Mesendoderm (in vitro differentiated cells): ENCODE results near the gene HSD11B1.

ENCODE experiments used
- DNase-seq: peaks from one replicate; pipeline ENCODE4 v3.0.0; 2013
- H2AK5ac ChIP-seq: 2 replicates; pipeline ENCODE4 v1.6.1; 2013; ENCODE audit warnings: low read length, inconsistent platforms
- H2BK120ac ChIP-seq: 2 replicates; pipeline ENCODE4 v1.6.1; 2013; ENCODE audit warnings: low read depth, mild to moderate bottlenecking, low read length, moderate library complexity, mixed read lengths
- H2BK15ac ChIP-seq: replicated peaks from 2 replicates; pipeline ENCODE4 v1.6.1; 2013; ENCODE audit warnings: low read depth, mild to moderate bottlenecking, moderate library complexity
- H2BK5ac ChIP-seq: 2 replicates; pipeline ENCODE4 v1.6.1; 2013; ENCODE audit warnings: low read length, inconsistent platforms
- H3K18ac ChIP-seq: 2 replicates; pipeline ENCODE4 v1.6.1; 2013; ENCODE audit warnings: mild to moderate bottlenecking, low read length, mixed read lengths
- H3K23ac ChIP-seq: one replicate; pipeline ENCODE4 v1.6.1; 2013; ENCODE audit warnings: low read length
- H3K27ac ChIP-seq: 2 replicates; pipeline ENCODE4 v1.5.1; 2013; ENCODE audit warnings: low read depth, mild to moderate bottlenecking, inconsistent platforms, low read length, moderate library complexity
- H3K27me3 ChIP-seq: 2 replicates; pipeline ENCODE4 v1.6.1; 2013; ENCODE audit warnings: low read length, control low read depth, mild to moderate bottlenecking, inconsistent platforms; ENCODE audit not compliant: insufficient read depth, poor library complexity
- H3K36me3 ChIP-seq: 2 replicates; pipeline ENCODE4 v1.6.1; 2013; ENCODE audit warnings: low read length, inconsistent platforms; ENCODE audit not compliant: control insufficient read depth, insufficient read depth
- H3K4ac ChIP-seq: one replicate; pipeline ENCODE4 v1.6.1; 2013; ENCODE audit warnings: low read depth, mild to moderate bottlenecking, low read length, moderate library complexity
- H3K4me1 ChIP-seq: 2 replicates; pipeline ENCODE4 v1.6.1; 2013; ENCODE audit warnings: low read depth, low read length, inconsistent platforms; ENCODE audit not compliant: control insufficient read depth
- H3K4me2 ChIP-seq: 2 replicates; pipeline ENCODE4 v1.6.1; 2013; ENCODE audit warnings: low read length
- H3K4me3 ChIP-seq: 2 replicates; pipeline ENCODE4 v1.5.1; 2013; ENCODE audit warnings: mild to moderate bottlenecking, low read length
- H3K56ac ChIP-seq: one replicate; pipeline ENCODE4 v1.6.1; 2013; ENCODE audit warnings: low read length
- H3K79me1 ChIP-seq: 2 replicates; pipeline ENCODE4 v1.6.1; 2013; ENCODE audit warnings: low read length, inconsistent platforms
- H3K79me2 ChIP-seq: 2 replicates; pipeline ENCODE4 v1.6.1; 2013; ENCODE audit warnings: mild to moderate bottlenecking, low read length; ENCODE audit not compliant: control insufficient read depth, insufficient read depth
- H3K9ac ChIP-seq: 2 replicates; pipeline ENCODE4 v1.6.1; 2013; ENCODE audit warnings: low read length, inconsistent platforms
- H4K5ac ChIP-seq: one replicate; pipeline ENCODE4 v1.6.1; 2013; ENCODE audit warnings: low read length
- H4K8ac ChIP-seq: one replicate; pipeline ENCODE4 v1.6.1; 2013; ENCODE audit warnings: low read depth, mild to moderate bottlenecking, control low read depth, low read length, moderate library complexity
- WGBS: extraction: QIAGEN DNeasy Blood & Tissue Kit; methylation state at CpG from one replicate; pipeline ENCODE4 v1.1.7; 2013; ENCODE audit warnings: low lambda C conversion rate, missing lambda C conversion rate; ENCODE audit not compliant: insufficient coverage; ENCODE audit errors: extremely low coverage; 5-methylcytosine and 5-hydroxymethylcytosine counted together

HSD11B1 gene

DNA sequence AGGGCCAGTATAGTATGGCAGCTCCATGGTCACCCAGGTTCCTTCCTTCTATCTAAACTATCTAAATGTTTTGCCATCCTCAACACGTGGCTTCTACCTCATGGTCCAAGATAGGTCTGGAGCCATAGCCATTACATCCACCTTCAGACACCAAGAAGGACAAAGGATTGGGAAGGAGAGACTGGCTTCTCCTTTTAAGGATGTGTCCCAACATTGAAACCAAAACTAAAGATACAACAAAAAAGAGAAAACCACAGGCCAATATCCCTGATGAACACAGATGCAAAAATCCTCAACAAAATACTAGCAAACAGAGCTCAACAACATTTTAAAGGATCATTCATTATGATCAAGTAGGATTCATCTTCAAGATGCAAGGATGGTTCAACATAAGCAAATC, 24.8 kb downstream of the HSD11B1 start:
- WGBS, result no CpG with 5 or more reads among the region's 1 CpG
- Histone ChIP-seq H3K79me2 (no peaks in the 10 kb centered on the region), H3K27ac (no peak overlapping the region), H3K56ac (no peak overlapping the region), H3K4me3 (no peak overlapping the region), H3K23ac (no peak overlapping the region), H2BK5ac (no peak overlapping the region), H3K4me2 (no peak overlapping the region), H3K4me1 (no peaks in the 10 kb centered on the region), H3K9ac (no peak overlapping the region), H4K8ac (no peak overlapping the region), H3K4ac (no peak overlapping the region), H2AK5ac (no peak overlapping the region), H2BK15ac (no peak overlapping the region), H3K18ac (no peak overlapping the region), H3K36me3 (no peaks in the 10 kb centered on the region), H2BK120ac (no peak overlapping the region), H3K79me1 (no peaks in the 10 kb centered on the region), H4K5ac (no peak overlapping the region), H3K27me3 (no peaks in the 10 kb centered on the region)
- no peak for DNase-seq

GRCh38 chr1:209732725-209733124, 28.1 kb downstream of the HSD11B1 start:
- no CpG with 5 or more reads among the region's 1 CpG for WGBS

DNA sequence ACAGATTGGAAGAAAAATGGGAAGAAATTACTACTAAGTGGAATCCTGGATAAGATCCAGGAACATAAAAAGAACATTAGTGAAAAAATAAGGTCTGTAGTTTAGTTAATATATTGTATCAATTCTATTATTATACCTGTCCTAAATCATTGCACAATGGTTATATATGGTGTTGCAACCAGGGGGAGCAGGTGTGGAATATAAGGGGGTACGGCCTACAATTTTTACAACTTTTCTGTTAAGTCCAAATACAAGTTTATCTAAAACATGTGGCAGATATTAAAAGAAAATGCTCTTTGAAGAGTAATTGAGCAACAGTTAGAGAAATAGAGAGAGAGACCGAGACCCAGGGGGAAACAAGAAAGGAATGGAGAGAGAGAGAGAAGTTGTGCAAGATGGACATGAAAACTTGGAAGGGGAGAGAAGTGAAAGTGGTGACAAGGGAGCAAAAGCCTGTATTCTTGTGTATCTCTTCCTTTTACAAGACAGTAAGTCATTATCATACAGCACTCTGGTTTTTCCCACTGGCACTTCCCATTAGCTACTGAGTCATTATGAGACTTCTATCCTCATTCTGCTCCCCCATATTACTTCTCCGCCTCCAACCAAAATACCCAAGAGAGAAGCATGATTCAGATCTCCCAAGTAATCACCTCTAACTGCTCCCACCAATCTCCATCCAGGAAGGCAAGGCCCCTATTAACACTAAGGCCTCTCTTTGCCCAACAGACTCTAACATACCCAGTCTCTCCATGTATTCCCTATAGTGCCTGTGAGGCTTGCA, 29.0 kb downstream of the HSD11B1 start:
- H3K4me2 ChIP-seq, result no peak overlapping the region
- no peaks in the 10 kb centered on the region for H3K27me3 ChIP-seq
- DNase-seq, result no peak
- no peaks in the 10 kb centered on the region for H3K79me1 ChIP-seq
- H3K4me1 ChIP-seq, result no peaks in the 10 kb centered on the region
- H3K4ac ChIP-seq, result no peak overlapping the region
- H3K79me2 ChIP-seq, result no peaks in the 10 kb centered on the region
- H2BK120ac ChIP-seq, result no peak overlapping the region
- no peaks in the 10 kb centered on the region for H3K36me3 ChIP-seq
- H3K56ac ChIP-seq, result no peak overlapping the region
- H3K4me3 ChIP-seq, result no peak overlapping the region
- no CpG with 5 or more reads among the region's 3 CpGs for WGBS
- no peak overlapping the region for H2BK15ac ChIP-seq
- H4K5ac ChIP-seq, result no peak overlapping the region
- no peak overlapping the region for H3K27ac ChIP-seq
- H3K18ac ChIP-seq, result no peak overlapping the region
- H2BK5ac ChIP-seq, result no peak overlapping the region
- no peak overlapping the region for H2AK5ac ChIP-seq
- no peak overlapping the region for H3K9ac ChIP-seq
- no peak overlapping the region for H3K23ac ChIP-seq
- no peak overlapping the region for H4K8ac ChIP-seq

More at GRCh38 chr1:209732725-209733124, 28.1 kb downstream of the HSD11B1 start:
- Histone ChIP-seq H2BK5ac (no peak overlapping the region), H4K8ac (no peak overlapping the region), H3K4me2 (no peak overlapping the region), H2BK15ac (no peak overlapping the region), H3K18ac (no peak overlapping the region), H2BK120ac (no peak overlapping the region), H3K27me3 (no peaks in the 10 kb centered on the region), H3K23ac (no peak overlapping the region), H3K36me3 (no peaks in the 10 kb centered on the region), H3K4me3 (no peak overlapping the region), H2AK5ac (no peak overlapping the region), H3K4ac (no peak overlapping the region), H3K79me2 (no peaks in the 10 kb centered on the region), H4K5ac (no peak overlapping the region), H3K79me1 (no peaks in the 10 kb centered on the region), H3K4me1 (no peaks in the 10 kb centered on the region), H3K9ac (no peak overlapping the region), H3K56ac (no peak overlapping the region), H3K27ac (no peak overlapping the region)
- DNase-seq, result no peak

- Histone ChIP-seq H2BK120ac (no peak overlapping the region), H3K36me3 (no peaks in the 10 kb centered on the region), H3K27ac (no peak overlapping the region), H4K8ac (no peak overlapping the region), H2AK5ac (no peak overlapping the region), H3K79me2 (no peaks in the 10 kb centered on the region), H3K4me2 (no peak overlapping the region), H3K4ac (no peak overlapping the region), H3K79me1 (no peaks in the 10 kb centered on the region), H3K9ac (no peak overlapping the region), H3K4me1 (no peaks in the 10 kb centered on the region), H3K23ac (no peak overlapping the region), H2BK5ac (no peak overlapping the region), H3K56ac (no peak overlapping the region), H3K18ac (no peak overlapping the region), H4K5ac (no peak overlapping the region), H2BK15ac (no peak overlapping the region), H3K4me3 (no peak overlapping the region), H3K27me3 (no peaks in the 10 kb centered on the region)
- no CpG with 5 or more reads among the region's 3 CpGs for WGBS
- no peak for DNase-seq
These were observed 32.0 kb downstream of the HSD11B1 start for GRCh38 chr1:209736490-209737117.

GRCh38 chr1:209737118-209737505, 32.5 kb downstream of the HSD11B1 start:
- no peak overlapping the region for H3K23ac ChIP-seq
- DNase-seq, result no peak
- 100% methylated on average over 3 of the region's 5 CpGs for WGBS
- no peaks in the 10 kb centered on the region for H3K79me2 ChIP-seq
- H2AK5ac ChIP-seq, result no peak overlapping the region
- no peak overlapping the region for H3K56ac ChIP-seq
- H2BK120ac ChIP-seq, result no peak overlapping the region
- no peak overlapping the region for H3K27ac ChIP-seq
- H3K4ac ChIP-seq, result no peak overlapping the region
- no peak overlapping the region for H2BK15ac ChIP-seq
- no peak overlapping the region for H4K8ac ChIP-seq
- no peaks in the 10 kb centered on the region for H3K27me3 ChIP-seq
- H2BK5ac ChIP-seq, result no peak overlapping the region
- no peak overlapping the region for H3K9ac ChIP-seq
- no peaks in the 10 kb centered on the region for H3K36me3 ChIP-seq
- no peak overlapping the region for H3K4me2 ChIP-seq
- no peak overlapping the region for H3K18ac ChIP-seq
- H4K5ac ChIP-seq, result no peak overlapping the region
- no peak overlapping the region for H3K4me3 ChIP-seq
- no peaks in the 10 kb centered on the region for H3K4me1 ChIP-seq
- no peaks in the 10 kb centered on the region for H3K79me1 ChIP-seq
